Measurements from ENCODE around the gene ADGRF3.
"Not testable (repeated sequence)": the region's sequence is repeated elsewhere in the genome, so short reads cannot be mapped to it uniquely, and the experiment has no call there.

ADGRF3 gene

GRCh38 chr2:26330114-26330549, 16.5 kb downstream of the ADGRF3 start:
- no peak overlapping the region for H3K4me3 ChIP-seq (ENCODE audit: low read length)
- peaks cover 24% of the 10 kb centered on the region for H3F3A ChIP-seq (ENCODE audit: insufficient read depth, low read length)
- H3K9ac ChIP-seq (ENCODE audit: low read length), result no peak overlapping the region
- TF ChIP-seq CTCF (IDR thresholded peaks at IDR 0.05; ENCODE audit: low read length) (peak; percentile 94), EZH2 (optimal IDR thresholded peaks at IDR 0.05; ENCODE audit: low read depth, low read length) (no peak), EZH2phosphoT487 (IDR thresholded peaks at IDR 0.05; ENCODE audit: low read length) (no peak)
- H3K36me3 ChIP-seq (replicated peaks; ENCODE audit: insufficient read depth, low read length), result no peaks in the 10 kb centered on the region
- no peaks in the 10 kb centered on the region for H4K20me1 ChIP-seq (ENCODE audit: insufficient read depth, low read length)
- peak overlapping the region; percentile 30; the same call in 1 of the 2 replicates for H3K4me2 ChIP-seq (ENCODE audit: low read depth, low read length)
- no peaks in the 10 kb centered on the region for H3K27me3 ChIP-seq (replicated peaks; ENCODE audit: insufficient read depth, low read length)
- no peaks in the 10 kb centered on the region for H3K79me2 ChIP-seq (ENCODE audit: low read length)
- H3K9me2 ChIP-seq (replicated peaks; ENCODE audit: insufficient read depth, low read length), result no peaks in the 10 kb centered on the region
- peaks cover 51% of the 10 kb centered on the region for H3K4me1 ChIP-seq (ENCODE audit: low read length)
- H2AFZ ChIP-seq (ENCODE audit: low read length), result peak overlapping the region; percentile 49
- H3K9me3 ChIP-seq (replicated peaks; ENCODE audit: insufficient read depth, low read length), result no peaks in the 10 kb centered on the region
- peak; percentile 88 for DNase-seq
- H3K27ac ChIP-seq (ENCODE audit: low read length), result peak overlapping the region; percentile 49; the same call in 1 of the 2 replicates

GRCh38 chr2:26329083-26329482, 17.5 kb downstream of the ADGRF3 start:
- Histone ChIP-seq H3K4me1 (ENCODE audit: low read length) (peaks cover 55% of the 10 kb centered on the region), H3F3A (ENCODE audit: insufficient read depth, low read length) (peaks cover 24% of the 10 kb centered on the region), H3K4me2 (ENCODE audit: low read depth, low read length) (peak overlapping the region; percentile 50), H3K27ac (ENCODE audit: low read length) (peak overlapping the region; percentile 49; the same call in 1 of the 2 replicates)
- not testable (repeated sequence) for H3K36me3 ChIP-seq (replicated peaks; ENCODE audit: insufficient read depth, low read length); H3K4me3 ChIP-seq (ENCODE audit: low read length); H3K9ac ChIP-seq (ENCODE audit: low read length); H3K79me2 ChIP-seq (ENCODE audit: low read length); DNase-seq; H4K20me1 ChIP-seq (ENCODE audit: insufficient read depth, low read length); H3K9me3 ChIP-seq (replicated peaks; ENCODE audit: insufficient read depth, low read length); H3K9me2 ChIP-seq (replicated peaks; ENCODE audit: insufficient read depth, low read length); H3K27me3 ChIP-seq (replicated peaks; ENCODE audit: insufficient read depth, low read length); H2AFZ ChIP-seq (ENCODE audit: low read length)

- H3K4me3 ChIP-seq (ENCODE audit: low read length), result no peak overlapping the region
- H3K4me2 ChIP-seq (ENCODE audit: low read depth, low read length), result peak overlapping the region; percentile 50; the same call in 1 of the 2 replicates
- DNase-seq, result no peak
- no peaks in the 10 kb centered on the region for H4K20me1 ChIP-seq (ENCODE audit: insufficient read depth, low read length)
- H3K79me2 ChIP-seq (ENCODE audit: low read length), result no peaks in the 10 kb centered on the region
- H3K4me1 ChIP-seq (ENCODE audit: low read length), result peaks cover 55% of the 10 kb centered on the region
- H3F3A ChIP-seq (ENCODE audit: insufficient read depth, low read length), result peaks cover 24% of the 10 kb centered on the region
- no peaks in the 10 kb centered on the region for H3K9me3 ChIP-seq (replicated peaks; ENCODE audit: insufficient read depth, low read length)
- no peaks in the 10 kb centered on the region for H3K9me2 ChIP-seq (replicated peaks; ENCODE audit: insufficient read depth, low read length)
- TF ChIP-seq EZH2phosphoT487 (IDR thresholded peaks at IDR 0.05; ENCODE audit: low read length), result no peak
- TF ChIP-seq EZH2 (optimal IDR thresholded peaks at IDR 0.05; ENCODE audit: low read depth, low read length), result no peak
- TF ChIP-seq CTCF (IDR thresholded peaks at IDR 0.05; ENCODE audit: low read length), result no peak
- no peaks in the 10 kb centered on the region for H3K36me3 ChIP-seq (replicated peaks; ENCODE audit: insufficient read depth, low read length)
- H3K9ac ChIP-seq (ENCODE audit: low read length), result no peak overlapping the region; the same call in 1 of the 2 replicates
- no peaks in the 10 kb centered on the region for H3K27me3 ChIP-seq (replicated peaks; ENCODE audit: insufficient read depth, low read length)
- peak overlapping the region; percentile 49; the same call in 1 of the 2 replicates for H3K27ac ChIP-seq (ENCODE audit: low read length)
- H2AFZ ChIP-seq (ENCODE audit: low read length), result peak overlapping the region; percentile 52
These were observed 19.0 kb downstream of the ADGRF3 start for GRCh38 chr2:26327291-26328272.
